GM12873 (cell line): ENCODE results near the gene NCR2.

ENCODE experiments used
- TF ChIP-seq, protein P1 (sequence below): IDR thresholded peaks from 2 replicates; pipeline ENCODE4 v1.5.1; 2012; ENCODE audit warnings: low read depth, mild to moderate bottlenecking, moderate library complexity, low read length, control low read depth; ENCODE audit not compliant: insufficient read depth; ENCODE audit errors: missing control alignments

Gene NCR2, protein sequence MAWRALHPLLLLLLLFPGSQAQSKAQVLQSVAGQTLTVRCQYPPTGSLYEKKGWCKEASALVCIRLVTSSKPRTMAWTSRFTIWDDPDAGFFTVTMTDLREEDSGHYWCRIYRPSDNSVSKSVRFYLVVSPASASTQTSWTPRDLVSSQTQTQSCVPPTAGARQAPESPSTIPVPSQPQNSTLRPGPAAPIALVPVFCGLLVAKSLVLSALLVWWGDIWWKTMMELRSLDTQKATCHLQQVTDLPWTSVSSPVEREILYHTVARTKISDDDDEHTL

DNA sequence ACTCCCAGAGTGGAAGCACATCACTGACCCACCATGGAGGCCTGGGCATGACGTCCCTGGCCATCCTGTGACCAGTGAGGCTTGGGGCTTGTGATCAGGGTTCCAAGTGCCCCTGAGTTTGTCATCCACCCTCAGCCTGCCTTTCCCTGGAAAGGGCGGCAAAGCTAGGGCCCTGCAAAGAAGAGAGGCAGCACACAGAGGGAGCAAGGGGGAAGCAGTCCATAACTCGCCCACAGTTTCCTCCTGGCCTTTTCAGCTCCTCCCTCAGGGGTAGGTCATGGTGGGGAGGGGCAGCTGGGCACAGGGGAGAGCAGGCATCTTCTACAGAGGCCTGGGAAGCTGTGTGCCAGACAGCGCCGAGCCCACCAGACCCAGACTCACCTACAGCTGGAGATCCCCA is at the start of gene NCR2:
Gene NCR2 (plus strand): TSS at position 313 of the 400 bp plus-strand sequence. CDS start 269 bp downstream, outside the sequence.
- TF ChIP-seq, protein P1, sequence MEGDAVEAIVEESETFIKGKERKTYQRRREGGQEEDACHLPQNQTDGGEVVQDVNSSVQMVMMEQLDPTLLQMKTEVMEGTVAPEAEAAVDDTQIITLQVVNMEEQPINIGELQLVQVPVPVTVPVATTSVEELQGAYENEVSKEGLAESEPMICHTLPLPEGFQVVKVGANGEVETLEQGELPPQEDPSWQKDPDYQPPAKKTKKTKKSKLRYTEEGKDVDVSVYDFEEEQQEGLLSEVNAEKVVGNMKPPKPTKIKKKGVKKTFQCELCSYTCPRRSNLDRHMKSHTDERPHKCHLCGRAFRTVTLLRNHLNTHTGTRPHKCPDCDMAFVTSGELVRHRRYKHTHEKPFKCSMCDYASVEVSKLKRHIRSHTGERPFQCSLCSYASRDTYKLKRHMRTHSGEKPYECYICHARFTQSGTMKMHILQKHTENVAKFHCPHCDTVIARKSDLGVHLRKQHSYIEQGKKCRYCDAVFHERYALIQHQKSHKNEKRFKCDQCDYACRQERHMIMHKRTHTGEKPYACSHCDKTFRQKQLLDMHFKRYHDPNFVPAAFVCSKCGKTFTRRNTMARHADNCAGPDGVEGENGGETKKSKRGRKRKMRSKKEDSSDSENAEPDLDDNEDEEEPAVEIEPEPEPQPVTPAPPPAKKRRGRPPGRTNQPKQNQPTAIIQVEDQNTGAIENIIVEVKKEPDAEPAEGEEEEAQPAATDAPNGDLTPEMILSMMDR, result no peak

- TF ChIP-seq, protein P1, result no peak
Observed at GRCh38 chr6:41286544-41287346, 48.7 kb upstream of the NCR2 start, which contains the start of gene TREM1. TREM1 (minus strand) TSS chr6:41286682; CDS start chr6:41286655, 27 bp downstream.

GRCh38 chr6:41288030-41288753 is 47.2 kb upstream of the NCR2 start:
- TF ChIP-seq, protein P1, result no peak

DNA sequence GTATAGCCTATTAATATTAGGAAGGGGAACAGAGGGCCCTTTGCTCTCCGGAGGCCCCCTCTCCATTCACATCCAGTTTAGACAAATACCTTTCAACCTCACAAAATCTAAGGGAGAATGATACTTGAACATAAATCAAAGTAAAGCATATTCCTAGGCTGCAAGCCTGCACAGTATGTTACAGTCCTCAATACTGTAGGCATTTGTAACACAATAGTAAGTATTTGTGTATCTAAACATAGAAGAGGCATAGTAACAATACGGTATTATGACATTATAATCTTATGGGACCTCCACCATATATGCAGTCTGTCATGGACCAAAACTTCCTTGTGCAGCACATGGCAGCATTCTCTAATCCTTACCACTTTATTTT is 46.7 kb upstream of the NCR2 start:
- TF ChIP-seq, protein P1, result no peak

DNA sequence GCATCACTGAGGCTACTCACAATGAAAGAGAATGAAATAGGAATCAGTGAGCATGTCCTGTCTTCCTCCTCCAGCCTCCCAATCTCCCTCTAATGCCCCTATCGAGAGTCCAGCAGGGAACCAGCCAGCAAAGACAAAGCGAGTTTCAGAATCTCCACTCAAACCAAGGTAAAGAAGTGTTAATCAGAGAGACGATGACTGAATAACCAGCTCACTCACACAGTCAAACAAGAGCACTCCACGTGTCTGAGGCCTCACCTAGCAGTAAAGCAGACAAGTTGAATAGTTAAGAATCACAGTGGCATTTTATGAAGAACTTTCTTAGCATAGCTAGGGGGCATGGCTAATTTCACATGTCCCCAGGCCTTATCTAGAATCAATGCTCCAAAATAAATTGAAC is 45.6 kb upstream of the NCR2 start:
- TF ChIP-seq, protein P1, result no peak

DNA sequence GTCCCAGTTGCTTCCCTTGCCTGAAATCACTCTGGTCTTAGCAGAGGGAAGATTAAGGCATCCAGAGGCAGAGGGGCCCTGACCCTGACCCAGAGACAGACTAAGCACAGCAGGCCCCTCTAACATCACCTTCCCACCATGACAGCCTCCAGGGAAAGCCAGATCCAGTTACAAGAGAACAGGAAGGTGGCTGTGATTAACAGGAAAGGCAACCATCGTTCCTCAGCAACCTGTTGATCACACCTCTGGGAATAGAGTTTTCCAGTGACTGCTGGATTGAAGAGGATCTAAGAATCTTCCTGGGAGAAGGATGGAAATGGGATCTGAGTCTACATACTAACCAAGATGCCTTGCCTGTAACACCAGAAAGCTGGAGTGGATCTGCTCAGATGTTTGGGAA is 43.7 kb upstream of the NCR2 start:
- TF ChIP-seq, protein P1, result no peak
